Mesenteric fat pad (tissue), 1 donor: ENCODE measurements around the gene LIMS1. TPM values are rescaled to one million over a fixed set of nuclear protein-coding genes. Genes with fewer than 3 reads are reported as not detected.
"Not testable (repeated sequence)": the region's sequence is repeated elsewhere in the genome, so short reads cannot be mapped to it uniquely, and the experiment has no call there.

Source experiments
- DNase-seq: peaks from one replicate; pipeline ENCODE4 v3.0.0-alpha.2; 2020; ENCODE audit warnings: low spot score
- total RNA-seq: library from RNA; stranded (reverse); fragmentation: NEBNext Ultra II Directional; extraction: Animal tissue kit (Norgen Biotek cat#: 25700); gene quantifications from one replicate; pipeline ENCODE4 v1.2.1, GENCODE V29; 2021
- donor health status: DM: yes; HTN: yes; CAD: no.

Gene LIMS1
- total RNA-seq, 1 donor from 2014 or later: 113 TPM

- DNase-seq: not testable (repeated sequence)
These were observed 124.3 kb downstream of the LIMS1 start for GRCh38 chr2:108658553-108658952.

GRCh38 chr2:108661493-108661892 lies 127.2 kb downstream of the LIMS1 start:
- not testable (repeated sequence) for DNase-seq

DNA sequence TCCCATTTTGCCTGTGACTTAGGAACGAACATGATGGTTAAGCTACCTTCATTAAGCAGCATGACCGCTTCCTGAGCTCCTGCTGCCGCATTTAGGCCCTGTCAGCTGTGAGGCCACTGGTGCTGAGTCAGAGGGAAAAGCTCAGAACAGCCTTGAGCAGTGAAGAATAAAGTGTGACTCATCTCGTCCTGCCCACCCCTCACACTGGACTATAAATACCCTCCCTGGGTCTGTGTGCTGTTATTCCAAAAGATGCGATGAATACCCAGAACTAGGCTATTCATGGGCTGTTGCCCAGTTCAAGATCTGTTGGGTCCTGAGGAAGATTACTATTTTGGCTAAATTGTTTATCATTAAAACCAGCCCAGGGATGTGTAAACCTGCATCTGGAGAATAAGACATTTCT lies 127.9 kb downstream of the LIMS1 start:
- DNase-seq: not testable (repeated sequence)

- DNase-seq: not testable (repeated sequence)
These were observed 129.1 kb downstream of the LIMS1 start for GRCh38 chr2:108663346-108663745.

DNA sequence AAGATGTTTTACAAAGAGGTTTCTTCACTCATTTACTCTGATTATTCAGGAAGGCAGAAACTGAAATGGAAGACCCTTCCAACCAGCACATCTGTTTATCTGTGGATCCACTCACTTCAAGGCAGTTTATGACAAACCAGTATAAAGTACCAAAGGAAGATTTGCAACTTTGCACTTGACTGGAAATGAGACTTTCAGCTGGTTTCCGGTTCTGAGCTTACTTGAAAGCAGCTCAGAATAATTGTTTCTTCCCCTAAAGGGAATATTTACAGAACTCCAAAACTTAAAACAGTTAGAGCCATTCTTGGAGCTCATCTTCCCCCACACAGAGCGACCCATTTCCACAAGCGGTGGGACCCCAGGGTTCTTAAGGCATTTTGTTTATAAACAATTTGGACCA lies 129.8 kb downstream of the LIMS1 start:
- not testable (repeated sequence) for DNase-seq

- not testable (repeated sequence) for DNase-seq
These were observed 130.7 kb downstream of the LIMS1 start for GRCh38 chr2:108664979-108665378.

DNA sequence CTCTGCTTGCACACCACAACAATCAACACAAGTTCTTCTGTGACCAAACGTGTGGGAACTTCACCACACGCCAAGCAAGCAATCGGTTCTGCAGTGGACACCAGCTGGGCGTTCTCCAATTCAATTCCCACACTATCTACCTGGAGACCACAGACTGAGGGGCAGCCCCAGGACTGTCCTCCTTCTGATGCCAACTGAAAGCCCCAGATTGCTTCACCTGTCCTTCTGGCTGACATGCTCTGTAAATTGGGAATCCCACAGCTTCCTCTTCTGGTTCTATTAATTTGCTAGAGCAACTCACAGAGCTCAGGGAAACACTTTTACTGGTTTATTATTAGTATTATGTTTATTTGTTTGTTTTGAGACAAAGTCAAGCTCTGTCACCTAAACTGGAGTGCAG lies 131.7 kb downstream of the LIMS1 start:
- not testable (repeated sequence) for DNase-seq

- not testable (repeated sequence) for DNase-seq
These were observed 132.9 kb downstream of the LIMS1 start for GRCh38 chr2:108667140-108667539.

DNA sequence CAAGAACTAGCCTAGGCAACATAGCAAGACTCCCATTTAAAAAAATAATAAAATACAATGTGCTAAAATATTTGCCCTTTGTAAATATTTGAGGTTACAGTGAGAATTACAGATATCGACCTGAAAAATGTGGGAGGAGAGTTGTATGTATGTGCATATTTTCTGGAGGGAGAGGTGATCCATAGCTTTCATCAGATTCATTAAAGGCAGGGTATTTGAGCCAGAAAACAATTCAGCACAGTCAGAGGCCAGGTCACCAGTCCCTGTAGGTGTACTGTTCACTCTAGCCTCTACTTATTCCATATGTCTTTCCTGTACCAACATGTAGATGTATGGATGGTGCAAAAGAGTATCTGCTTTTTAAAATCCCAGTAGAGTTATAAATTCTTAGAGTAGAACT lies 136.0 kb downstream of the LIMS1 start:
- not testable (repeated sequence) for DNase-seq

GRCh38 chr2:108672200-108672805 lies 138.0 kb downstream of the LIMS1 start:
- not testable (repeated sequence) for DNase-seq

DNA sequence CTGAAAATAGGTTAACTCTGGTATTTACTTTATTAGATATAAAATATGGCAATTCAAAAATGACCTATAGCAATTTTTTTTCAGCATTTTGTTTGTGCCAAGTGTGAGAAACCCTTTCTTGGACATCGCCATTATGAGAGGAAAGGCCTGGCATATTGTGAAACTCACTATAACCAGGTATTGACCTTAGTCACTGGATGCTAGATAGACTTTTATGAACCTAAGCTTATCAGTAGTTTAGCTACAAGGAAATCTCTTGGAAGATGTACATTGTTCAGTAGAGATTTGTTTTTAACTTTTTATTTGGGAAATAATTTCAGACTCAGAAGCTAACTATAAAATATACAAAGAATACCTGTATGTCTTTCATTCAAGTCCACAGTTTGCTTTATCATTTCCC lies 142.3 kb downstream of the LIMS1 start:
- DNase-seq: not testable (repeated sequence)

DNA sequence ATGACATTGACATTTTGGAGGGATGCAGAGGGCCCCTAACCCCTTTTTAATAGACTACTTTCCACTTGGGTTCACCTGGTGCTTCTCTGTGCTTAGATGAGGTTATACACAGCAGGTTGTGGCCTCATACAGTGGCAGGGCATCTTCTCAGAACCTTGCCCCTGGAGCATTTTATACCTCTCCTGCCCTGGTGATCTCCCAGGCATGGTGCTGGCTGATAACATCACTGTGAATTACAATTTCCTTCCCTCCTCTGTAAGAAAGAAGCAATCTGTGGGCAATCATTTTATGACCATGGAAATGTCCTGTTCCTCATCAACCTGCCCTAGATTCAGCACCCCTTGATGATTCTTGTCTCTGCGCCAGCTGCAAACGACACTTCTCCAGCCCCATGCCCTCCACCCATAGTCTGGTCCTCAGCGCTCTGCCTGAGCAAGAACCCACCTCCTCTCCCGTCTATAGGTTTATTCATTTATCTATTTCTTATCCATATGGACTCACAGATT lies 143.0 kb downstream of the LIMS1 start:
- DNase-seq: not testable (repeated sequence)

GRCh38 chr2:108678198-108678651 lies 144.0 kb downstream of the LIMS1 start:
- not testable (repeated sequence) for DNase-seq

- DNase-seq: not testable (repeated sequence)
These were observed 146.5 kb downstream of the LIMS1 start for GRCh38 chr2:108680805-108681204.

DNA sequence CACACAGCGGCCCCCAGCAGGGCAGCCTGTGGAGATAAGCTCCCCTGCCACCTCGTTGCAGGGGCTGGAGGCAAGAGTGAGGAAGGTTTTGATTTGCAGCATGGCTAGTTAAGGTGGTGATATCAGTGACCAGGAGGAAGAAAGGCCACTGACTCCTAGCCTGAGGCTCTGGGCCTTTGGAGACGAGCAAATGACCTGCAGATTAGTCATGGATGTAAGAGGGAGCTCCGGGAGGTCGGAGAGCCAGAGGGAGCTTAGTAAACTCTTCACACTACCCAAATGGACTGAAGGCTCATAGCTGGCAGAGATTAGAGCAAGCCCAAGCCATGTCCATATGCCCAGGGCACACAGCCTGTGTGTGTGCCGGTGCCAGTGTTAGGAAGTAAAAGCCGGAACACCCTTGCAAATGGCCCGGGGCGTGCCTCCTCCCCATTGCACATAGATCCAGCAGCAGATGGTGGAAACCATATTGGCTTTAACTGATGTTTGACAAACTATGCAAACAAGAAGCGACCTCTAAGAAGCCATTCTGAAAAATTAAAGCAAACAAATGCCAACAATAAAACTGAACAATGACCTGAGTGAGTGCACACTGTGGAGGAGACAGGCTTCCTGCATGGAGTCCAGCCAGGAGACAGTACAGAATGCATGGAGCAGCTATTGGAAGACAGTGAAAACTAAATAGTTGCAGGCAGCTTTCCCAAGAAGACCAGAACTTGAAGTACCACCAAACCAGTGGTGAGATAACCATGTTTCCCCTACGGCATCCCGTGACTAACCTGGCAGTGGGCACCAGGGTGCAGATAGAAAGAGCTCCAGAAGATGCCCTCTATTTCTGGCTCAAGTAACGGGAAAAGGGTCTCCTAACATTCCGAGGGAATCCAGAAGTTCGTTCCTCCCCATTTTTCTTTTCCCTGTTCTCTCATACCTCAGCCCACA lies 154.8 kb downstream of the LIMS1 start:
- DNase-seq: not testable (repeated sequence)

DNA sequence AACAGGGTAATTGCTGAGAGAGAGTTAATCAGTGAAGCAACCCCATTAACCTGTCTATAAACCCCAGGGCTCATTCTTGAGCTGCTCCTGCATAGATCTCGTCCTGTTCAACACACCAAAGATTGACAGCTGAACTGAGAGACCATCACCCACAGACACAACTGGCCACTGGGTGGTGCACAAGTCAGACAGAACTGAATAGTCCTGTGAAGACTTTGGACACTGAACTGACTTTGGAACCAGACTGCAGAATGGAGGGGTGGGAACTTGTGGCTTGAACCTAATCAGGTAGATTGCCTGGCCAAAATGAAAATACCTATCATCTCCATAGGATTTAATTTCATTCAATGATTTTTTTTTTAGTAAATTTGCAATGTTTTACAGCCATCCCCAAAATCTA lies 155.7 kb downstream of the LIMS1 start:
- DNase-seq: not testable (repeated sequence)

- DNase-seq: no peak
These were observed 157.2 kb downstream of the LIMS1 start for GRCh38 chr2:108691447-108691846.

DNA sequence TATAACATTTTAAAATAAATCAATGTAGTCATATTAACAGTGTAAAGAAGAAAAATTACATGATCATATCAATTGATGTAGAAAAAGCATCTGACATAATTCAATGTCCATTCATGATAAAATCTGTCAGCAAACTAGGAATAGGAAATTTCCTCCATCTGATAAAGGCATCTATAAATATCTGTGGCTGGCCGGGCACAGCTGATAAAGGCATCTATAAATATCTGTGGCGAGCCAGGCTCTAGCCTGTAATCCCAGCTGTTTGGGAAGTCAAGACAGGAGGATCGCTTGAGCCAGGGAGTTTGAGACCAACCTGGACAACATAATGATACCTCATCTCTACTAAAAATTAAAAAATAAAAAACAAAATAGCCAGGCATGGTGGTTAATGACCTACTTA lies 166.9 kb downstream of the LIMS1 start:
- no peak for DNase-seq

DNA sequence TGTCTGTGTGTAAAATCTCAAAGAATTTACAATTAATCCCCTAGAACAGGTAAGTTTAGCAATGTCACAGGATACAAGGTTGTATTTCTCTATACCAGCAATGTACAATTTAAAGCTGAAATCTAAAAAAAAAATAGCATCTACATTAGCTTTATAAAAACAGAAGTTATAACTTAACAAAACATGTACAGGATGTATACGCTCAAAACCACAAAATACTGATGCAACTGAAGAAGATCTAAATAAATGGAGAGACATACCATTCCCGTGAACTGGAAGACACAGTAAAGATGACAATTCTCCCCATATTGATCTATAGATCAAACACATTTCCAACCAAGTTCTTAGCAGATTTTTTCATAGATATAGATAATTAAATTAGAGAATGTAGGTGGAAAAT lies 167.5 kb downstream of the LIMS1 start:
- no peak for DNase-seq

DNA sequence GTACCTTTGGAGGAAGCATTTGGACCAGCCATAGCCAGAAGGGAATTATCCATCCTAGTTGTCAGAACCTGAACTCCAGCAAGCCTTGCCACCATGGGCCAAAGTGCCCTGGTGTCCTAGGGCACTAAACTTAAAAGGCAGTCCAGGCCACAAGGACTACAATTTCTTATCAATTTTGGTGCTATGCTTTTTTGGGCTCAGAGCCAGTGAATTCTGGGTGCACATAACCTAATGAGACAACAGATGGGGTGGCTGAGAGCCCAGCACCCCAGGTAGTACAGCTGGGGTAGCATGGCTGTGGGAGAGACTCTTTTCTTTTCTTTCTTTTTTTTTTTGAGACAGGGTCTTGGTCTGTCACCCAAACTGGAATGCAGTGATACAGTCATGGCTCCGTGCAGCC lies 170.6 kb downstream of the LIMS1 start:
- DNase-seq: no peak

DNA sequence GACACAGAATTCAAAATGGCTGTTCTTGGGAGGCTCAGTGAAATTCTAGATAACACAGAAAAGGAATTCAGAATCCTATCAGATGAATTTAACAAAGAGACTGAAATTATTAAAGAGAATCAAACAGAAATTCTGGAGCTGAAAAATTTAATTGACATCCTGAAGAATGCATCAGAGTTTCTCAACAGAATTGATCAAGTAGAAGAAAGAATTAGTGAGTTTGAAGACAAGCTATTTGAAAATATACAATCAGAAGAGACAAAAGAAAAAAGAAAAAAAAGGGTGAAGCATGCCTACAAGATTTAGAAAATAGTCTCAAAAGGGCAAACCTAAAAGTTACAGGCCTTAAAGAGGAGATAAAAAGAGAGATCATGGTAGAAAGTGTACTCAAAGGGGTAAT lies 173.0 kb downstream of the LIMS1 start:
- no peak for DNase-seq

- DNase-seq: not testable (repeated sequence)
These were observed 182.7 kb downstream of the LIMS1 start for GRCh38 chr2:108716971-108717370.
